OCI-LY7 (cell line): ENCODE data around the gene TRDN. TPM values are rescaled to one million over a fixed set of nuclear protein-coding genes. Genes with fewer than 3 reads are reported as not detected.

Experiments used
- BruUV-seq: library from RNA; stranded (reverse); fragments of 400-500 nt; replicated peaks from 2 replicates; lab custom pipeline; 2021; lab: Mats Ljungman, UMichigan
- CTCF ChIA-PET: fragments of 300-600 bp; sonication (Branson Sonifier 250); formaldehyde crosslinking; loops from one replicate; lab custom pipeline; 2022; ENCODE audit warnings: antibody characterized with exemption; ENCODE audit not compliant: unreplicated experiment; lab: Charles Lee
- POLR2A ChIA-PET: fragments of 300-600 bp; sonication (Branson Sonifier 250); formaldehyde crosslinking; loops from one replicate; lab custom pipeline; 2022; ENCODE audit warnings: antibody characterized with exemption; lab: Charles Lee
- DNase-seq: peaks from one replicate; pipeline ENCODE4 v3.0.0-alpha.2; 2015; ENCODE audit warnings: low spot score
- H2AFZ ChIP-seq: fragments of 200-600 bp; sonication (generic), shearing (Covaris generic); 2 replicates; pipeline ENCODE4 v1.6.1; 2014; ENCODE audit warnings: mild to moderate bottlenecking, antibody characterized with exemption, low read length, moderate library complexity
- H3K27ac ChIP-seq: fragments of 200-600 bp; sonication (generic); 2 replicates; pipeline ENCODE4 v1.5.1; 2014; ENCODE audit warnings: mixed run types, low read depth, mild to moderate bottlenecking, moderate library complexity, low read length, inconsistent platforms; ENCODE audit not compliant: poor library complexity, severe bottlenecking
- H3K36me3 ChIP-seq: fragments of 200-600 bp; sonication (generic); 2 replicates; pipeline ENCODE4 v1.6.1; 2014; ENCODE audit warnings: mild to moderate bottlenecking, antibody characterized with exemption, low read length, moderate library complexity, mixed read lengths; ENCODE audit not compliant: insufficient read depth
- H3K4me1 ChIP-seq: fragments of 200-600 bp; sonication (generic); 2 replicates; pipeline ENCODE4 v1.5.1; 2014; ENCODE audit warnings: mild to moderate bottlenecking, low read length; ENCODE audit not compliant: insufficient read depth, poor library complexity, severe bottlenecking
- H3K4me2 ChIP-seq: fragments of 200-600 bp; sonication (generic); 2 replicates; pipeline ENCODE4 v1.6.1; 2014; ENCODE audit warnings: mild to moderate bottlenecking, low read length
- H3K4me3 ChIP-seq: fragments of 200-600 bp; sonication (generic); 2 replicates; pipeline ENCODE4 v1.5.1; 2014; ENCODE audit warnings: mild to moderate bottlenecking, low read depth, low read length; ENCODE audit not compliant: poor library complexity, severe bottlenecking
- H3K79me2 ChIP-seq: fragments of 200-600 bp; sonication (generic); 2 replicates; pipeline ENCODE4 v1.6.1; 2016; ENCODE audit warnings: low read depth, mild to moderate bottlenecking, low read length, moderate library complexity, mixed read lengths; ENCODE audit not compliant: insufficient read depth
- H3K9me2 ChIP-seq: fragments of 200-600 bp; sonication (generic); 2 replicates; pipeline ENCODE4 v1.6.1; 2016; ENCODE audit warnings: mild to moderate bottlenecking, low read length, mixed read lengths; ENCODE audit not compliant: insufficient read depth
- H3K9me3 ChIP-seq: fragments of 200-600 bp; sonication (generic); 2 replicates; pipeline ENCODE4 v1.6.1; 2014; ENCODE audit warnings: mild to moderate bottlenecking, mixed run types, low read length, mixed read lengths
- H4K20me1 ChIP-seq: fragments of 200-600 bp; sonication (generic); 2 replicates; pipeline ENCODE4 v1.6.1; 2014; ENCODE audit warnings: mild to moderate bottlenecking, antibody characterized with exemption, low read length, moderate library complexity, mixed read lengths; ENCODE audit not compliant: insufficient read depth
- EZH2phosphoT487 ChIP-seq: fragments of 200-600 bp; sonication (generic); IDR thresholded peaks from 2 replicates; pipeline ENCODE4 v1.6.1; 2018; ENCODE audit warnings: low read depth, borderline replicate concordance, mild to moderate bottlenecking, mixed run types, antibody characterized with exemption, low read length, moderate library complexity, mixed read lengths
- intact Hi-C: fragments of 100-400 bp; cut with micrococcal nuclease; formaldehyde crosslinking; loops from one replicate; pipeline ENCODE4 v1.10.0; 2022; ENCODE audit not compliant: unreplicated experiment
- total RNA-seq, 2 experiments: library from RNA; depleted of rRNA in 1 of 2; stranded (reverse); fragments of >200 nt in 1 of 2; shearing (Covaris generic) in 1 of 2; gene quantifications; 2 replicates each; pipeline ENCODE4 v1.2.3, GENCODE V29; 2014 to 2022
- TF ChIP-seq, protein P1 (sequence below): fragments of 200-600 bp; sonication (generic); conservative IDR thresholded peaks from 2 replicates; pipeline ENCODE4 v1.5.1; 2014; ENCODE audit warnings: mild to moderate bottlenecking, antibody characterized with exemption, low read length, moderate library complexity, mixed read lengths

The TRDN gene
- total RNA-seq, 2 experiments from 2014 or later = not detected

DNA sequence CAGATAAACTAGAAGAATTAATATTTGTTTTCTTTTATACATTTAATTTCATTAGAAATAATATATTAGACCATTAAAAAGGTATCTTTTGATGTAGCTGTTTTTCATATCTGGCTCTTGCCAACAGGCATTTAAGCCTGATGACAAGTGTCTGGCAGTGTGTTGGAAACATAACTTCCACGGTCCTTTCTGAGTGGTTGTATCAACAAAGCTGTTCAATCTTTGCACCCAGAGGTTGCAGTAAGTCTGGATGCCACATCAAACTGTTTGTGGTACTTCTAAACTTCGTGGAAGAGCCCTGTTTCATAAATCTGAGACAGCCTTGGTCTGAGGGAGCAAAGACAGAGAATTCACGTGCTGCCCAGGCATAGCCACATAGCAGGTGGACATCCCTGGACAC, 197.4 kb downstream of the TRDN start:
- no peak overlapping the region for H3K27ac ChIP-seq
- no peaks in the 10 kb centered on the region for H4K20me1 ChIP-seq
- intact Hi-C loops = no loop called here
- H3K79me2 ChIP-seq = no peaks in the 10 kb centered on the region
- TF ChIP-seq, protein P1, sequence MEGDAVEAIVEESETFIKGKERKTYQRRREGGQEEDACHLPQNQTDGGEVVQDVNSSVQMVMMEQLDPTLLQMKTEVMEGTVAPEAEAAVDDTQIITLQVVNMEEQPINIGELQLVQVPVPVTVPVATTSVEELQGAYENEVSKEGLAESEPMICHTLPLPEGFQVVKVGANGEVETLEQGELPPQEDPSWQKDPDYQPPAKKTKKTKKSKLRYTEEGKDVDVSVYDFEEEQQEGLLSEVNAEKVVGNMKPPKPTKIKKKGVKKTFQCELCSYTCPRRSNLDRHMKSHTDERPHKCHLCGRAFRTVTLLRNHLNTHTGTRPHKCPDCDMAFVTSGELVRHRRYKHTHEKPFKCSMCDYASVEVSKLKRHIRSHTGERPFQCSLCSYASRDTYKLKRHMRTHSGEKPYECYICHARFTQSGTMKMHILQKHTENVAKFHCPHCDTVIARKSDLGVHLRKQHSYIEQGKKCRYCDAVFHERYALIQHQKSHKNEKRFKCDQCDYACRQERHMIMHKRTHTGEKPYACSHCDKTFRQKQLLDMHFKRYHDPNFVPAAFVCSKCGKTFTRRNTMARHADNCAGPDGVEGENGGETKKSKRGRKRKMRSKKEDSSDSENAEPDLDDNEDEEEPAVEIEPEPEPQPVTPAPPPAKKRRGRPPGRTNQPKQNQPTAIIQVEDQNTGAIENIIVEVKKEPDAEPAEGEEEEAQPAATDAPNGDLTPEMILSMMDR = no peak
- no peak for TF ChIP-seq EZH2phosphoT487
- no peak for DNase-seq
- POLR2A ChIA-PET = no interaction called here
- H3K36me3 ChIP-seq = no peaks in the 10 kb centered on the region
- H3K4me1 ChIP-seq = no peaks in the 10 kb centered on the region
- H3K9me2 ChIP-seq = no peaks in the 10 kb centered on the region
- CTCF ChIA-PET = no interaction called here
- no peak overlapping the region for H3K4me3 ChIP-seq
- BruUV-seq = no TSS peak
- no peaks in the 10 kb centered on the region for H3K9me3 ChIP-seq
- no peak overlapping the region for H2AFZ ChIP-seq
- no peak overlapping the region for H3K4me2 ChIP-seq

DNA sequence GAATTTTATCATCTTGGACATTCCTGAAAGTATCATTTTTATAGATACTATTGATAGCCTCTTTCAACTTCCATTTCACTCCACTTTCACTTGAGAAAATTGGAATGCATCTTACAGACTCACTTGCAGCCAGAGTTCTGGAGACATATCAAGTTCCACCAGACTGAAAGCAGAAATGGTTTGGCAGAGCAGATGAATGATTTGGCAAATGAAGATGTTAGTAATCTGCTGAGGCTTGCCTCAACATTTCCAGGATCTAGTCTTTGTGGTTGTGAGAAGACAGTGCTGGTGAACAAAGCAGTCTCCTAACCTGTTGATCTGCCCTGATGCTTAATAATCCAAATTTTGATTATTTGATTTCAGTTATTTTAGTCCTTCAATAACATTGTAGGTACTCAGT, 202.6 kb downstream of the TRDN start:
- TF ChIP-seq, protein P1 = no peak
- no peak for TF ChIP-seq EZH2phosphoT487
- intact Hi-C loops = no loop called here
- no peaks in the 10 kb centered on the region for H3K79me2 ChIP-seq
- H3K4me2 ChIP-seq = no peak overlapping the region
- ChIA-PET POLR2A (no interaction called here), CTCF (no interaction called here)
- H3K9me3 ChIP-seq = no peaks in the 10 kb centered on the region
- no peaks in the 10 kb centered on the region for H4K20me1 ChIP-seq
- H3K9me2 ChIP-seq = no peaks in the 10 kb centered on the region
- H3K4me3 ChIP-seq = no peak overlapping the region
- DNase-seq = no peak
- no peaks in the 10 kb centered on the region for H3K4me1 ChIP-seq
- no TSS peak for BruUV-seq
- no peak overlapping the region for H3K27ac ChIP-seq
- no peaks in the 10 kb centered on the region for H3K36me3 ChIP-seq
- H2AFZ ChIP-seq = no peak overlapping the region

DNA sequence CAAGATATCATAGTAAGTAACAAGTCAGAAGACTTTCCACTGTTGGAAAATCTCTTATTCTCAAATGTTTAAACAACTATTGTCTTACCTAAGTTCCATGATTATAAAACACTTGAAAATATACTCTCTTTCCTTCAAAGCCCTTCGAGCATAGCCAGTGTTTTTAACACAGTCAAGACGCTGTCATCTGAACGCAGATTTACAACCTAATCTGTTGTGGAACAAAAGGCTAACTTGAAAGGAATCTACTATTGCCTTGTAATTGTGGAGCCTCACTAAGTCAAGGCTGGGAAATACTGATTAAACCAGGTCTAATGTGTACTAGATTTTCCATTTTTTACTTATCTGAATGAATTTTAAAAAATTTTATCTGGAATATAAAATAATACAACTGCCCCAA, 205.8 kb downstream of the TRDN start:
- H2AFZ ChIP-seq = no peak overlapping the region
- no peaks in the 10 kb centered on the region for H3K4me1 ChIP-seq
- H3K4me3 ChIP-seq = no peak overlapping the region
- H3K4me2 ChIP-seq = no peak overlapping the region
- intact Hi-C loops = no loop called here
- no peaks in the 10 kb centered on the region for H3K9me3 ChIP-seq
- TF ChIP-seq, protein P1 = no peak
- TF ChIP-seq EZH2phosphoT487 = no peak
- ChIA-PET POLR2A (no interaction called here), CTCF (no interaction called here)
- DNase-seq = no peak
- H3K36me3 ChIP-seq = no peaks in the 10 kb centered on the region
- H4K20me1 ChIP-seq = no peaks in the 10 kb centered on the region
- H3K79me2 ChIP-seq = no peaks in the 10 kb centered on the region
- no peaks in the 10 kb centered on the region for H3K9me2 ChIP-seq
- H3K27ac ChIP-seq = no peak overlapping the region
- no TSS peak for BruUV-seq
